ENCODE data around the gene CDCA7.
"Not testable (repeated sequence)": the region's sequence is repeated elsewhere in the genome, so short reads cannot be mapped to it uniquely, and the experiment has no call there.

CDCA7 gene

DNA sequence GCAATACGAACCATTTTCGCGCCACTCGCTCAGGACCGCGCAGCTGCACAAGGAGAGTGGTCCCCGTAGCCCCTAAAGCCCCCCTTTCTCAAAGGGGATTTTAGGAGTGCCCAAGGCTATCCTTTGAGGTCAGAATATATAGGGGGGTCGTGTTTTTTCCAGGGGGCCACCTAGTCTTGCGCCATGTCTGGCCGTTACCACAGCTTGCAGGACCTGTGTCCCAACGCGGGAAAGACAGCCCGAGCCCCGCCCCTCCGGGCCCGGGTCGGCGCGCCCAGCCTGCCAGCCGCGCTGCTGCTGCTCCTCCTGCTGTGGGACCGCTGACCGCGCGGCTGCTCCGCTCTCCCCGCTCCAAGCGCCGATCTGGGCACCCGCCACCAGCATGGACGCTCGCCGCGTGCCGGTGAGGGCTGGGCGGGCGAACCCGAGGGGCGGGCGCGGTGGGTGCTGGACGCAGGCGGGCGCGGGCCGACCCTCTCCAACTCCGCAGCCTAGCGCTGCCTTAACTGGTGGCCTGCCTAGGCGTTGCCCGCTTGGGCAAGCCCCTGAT lies at the start of gene CDCA7:
CDCA7 (plus strand) TSS at position 291 of the 550 bp plus-strand sequence; CDS start at position 383, 92 bp downstream.
- DNase-seq (ENCODE audit: low read depth) = peak; percentile 49

DNA sequence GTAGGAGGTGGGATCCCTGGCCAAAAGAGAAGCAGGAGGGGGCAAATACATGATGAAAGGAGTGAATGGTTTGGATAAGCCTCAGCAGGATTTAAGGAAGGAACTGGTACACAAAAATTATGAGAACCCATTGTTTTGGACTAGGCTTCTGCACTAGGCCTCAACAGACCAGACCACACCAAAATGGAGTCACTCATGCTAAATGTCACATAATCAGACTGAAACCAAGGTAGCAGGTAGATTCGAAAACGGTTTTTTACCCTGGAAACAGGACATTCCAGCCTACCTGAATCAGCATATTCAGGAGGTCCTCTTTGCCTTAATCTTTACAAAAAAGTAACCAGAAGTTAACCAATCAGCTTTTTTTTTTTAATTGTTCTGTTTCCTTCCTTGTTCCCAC lies 49.4 kb upstream of the CDCA7 start:
- no peak for DNase-seq (ENCODE audit: low read depth)

DNA sequence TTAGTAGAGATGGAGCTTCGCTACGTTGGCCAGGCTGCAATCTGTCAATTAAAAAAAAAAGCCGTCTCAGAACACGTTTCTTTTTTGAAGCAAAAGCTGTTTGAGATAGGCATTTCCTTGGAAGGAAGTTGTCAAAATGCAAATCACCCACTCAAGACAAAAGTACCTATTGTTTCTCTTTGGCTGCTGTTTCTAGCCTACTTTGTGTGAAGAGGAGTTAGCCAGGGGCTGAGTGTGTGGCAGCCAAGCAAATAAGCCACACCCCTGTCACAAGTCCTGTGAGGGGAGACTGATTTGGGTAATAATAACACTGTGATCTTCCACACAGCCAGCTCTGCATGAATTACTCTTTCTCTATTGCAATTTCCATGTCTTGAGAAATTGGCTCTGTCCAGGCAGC lies 47.4 kb upstream of the CDCA7 start:
- no peak for DNase-seq (ENCODE audit: low read depth)

DNA sequence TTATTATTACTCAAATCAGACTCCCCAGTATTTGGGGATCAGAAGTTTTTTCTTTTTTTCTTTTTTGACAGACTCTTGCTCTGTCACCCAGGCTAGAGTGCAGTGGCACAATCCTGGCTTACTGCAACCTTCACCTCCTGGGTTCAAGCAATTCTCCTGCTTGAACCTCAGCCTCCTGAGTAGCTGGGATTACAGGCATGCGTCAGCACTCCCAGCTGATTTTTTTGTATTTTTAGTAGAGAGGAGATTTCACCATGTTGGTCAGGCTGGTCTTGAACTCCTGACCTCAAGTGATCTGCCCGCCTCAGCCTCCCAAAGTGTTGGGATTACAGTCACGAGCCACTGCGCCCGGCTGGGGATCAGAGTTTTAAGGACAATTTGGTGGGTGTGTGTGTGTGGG lies 45.3 kb upstream of the CDCA7 start:
- not testable (repeated sequence) for DNase-seq (ENCODE audit: low read depth)

DNA sequence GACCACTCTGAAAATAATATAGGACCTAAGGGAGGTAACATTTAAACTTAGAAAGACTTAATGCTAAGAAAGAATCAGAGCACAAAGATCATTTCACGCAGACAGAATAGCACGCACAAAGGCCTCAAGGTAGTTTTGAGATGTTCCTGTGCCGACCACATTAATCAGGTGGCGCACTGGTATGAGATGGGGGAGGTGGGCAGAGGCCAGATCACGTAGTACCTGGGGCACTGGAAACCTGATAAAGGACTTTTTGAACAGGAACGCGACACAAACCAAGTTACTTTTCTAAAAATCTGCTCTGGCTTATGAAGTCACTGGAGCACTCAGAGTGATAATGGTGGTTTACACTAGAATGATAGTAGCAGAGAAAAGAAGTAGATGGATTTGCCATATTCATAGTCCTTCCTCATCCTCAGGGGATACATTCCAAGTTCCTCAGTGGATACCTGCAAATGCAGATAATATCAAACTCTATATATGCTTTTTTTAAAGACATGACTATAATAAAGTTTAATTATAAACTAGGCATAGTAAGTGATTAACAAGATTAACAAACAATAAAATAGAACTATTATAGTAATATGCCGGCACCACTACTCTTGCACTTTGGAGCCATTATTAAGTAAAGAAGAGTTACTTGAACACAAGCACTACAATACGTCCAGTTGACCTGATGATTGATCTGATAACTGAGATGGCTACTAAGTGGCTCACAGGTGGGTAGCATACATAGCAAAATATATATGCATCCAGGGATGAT lies 42.6 kb upstream of the CDCA7 start:
- no peak for DNase-seq (ENCODE audit: low read depth)

DNA sequence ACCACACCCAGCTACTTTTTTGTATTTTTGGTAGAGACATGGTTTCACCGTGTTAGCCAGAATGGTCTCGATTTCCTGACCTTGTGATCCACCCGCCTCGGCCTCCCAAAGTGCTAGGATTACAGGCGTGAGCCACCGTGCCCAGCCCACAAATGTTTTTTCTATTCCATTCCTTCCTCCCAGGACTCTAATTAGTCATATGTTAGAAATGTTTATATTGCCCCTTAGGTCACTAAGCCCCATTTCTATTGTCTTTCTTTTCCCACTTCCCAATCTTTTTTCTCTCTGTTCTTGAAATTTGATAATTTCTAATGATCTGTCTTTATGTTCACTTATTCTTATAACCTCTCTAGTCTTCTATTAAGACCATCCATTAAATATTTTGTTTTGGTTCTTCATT lies 31.3 kb upstream of the CDCA7 start:
- no peak for DNase-seq (ENCODE audit: low read depth)

DNA sequence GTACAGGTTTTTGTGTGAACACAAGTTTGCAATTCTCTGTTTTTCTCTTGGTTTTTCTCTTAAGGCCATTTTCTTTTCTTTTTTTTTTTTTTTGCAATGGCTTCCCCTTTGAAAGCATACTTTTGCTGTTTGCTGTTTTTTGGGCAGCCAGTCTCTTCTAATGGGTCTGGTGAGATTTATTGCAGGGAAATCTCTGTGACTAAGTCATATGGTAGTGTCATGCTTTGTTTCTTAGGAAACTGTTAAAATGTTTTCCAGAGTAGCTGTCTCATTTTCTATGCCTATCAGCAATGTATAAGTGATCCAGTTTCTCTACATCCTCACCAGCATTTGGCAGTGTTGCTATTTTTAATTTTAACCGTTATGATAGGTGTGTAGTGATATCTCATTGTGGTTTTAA lies 27.9 kb upstream of the CDCA7 start:
- no peak for DNase-seq (ENCODE audit: low read depth)

DNA sequence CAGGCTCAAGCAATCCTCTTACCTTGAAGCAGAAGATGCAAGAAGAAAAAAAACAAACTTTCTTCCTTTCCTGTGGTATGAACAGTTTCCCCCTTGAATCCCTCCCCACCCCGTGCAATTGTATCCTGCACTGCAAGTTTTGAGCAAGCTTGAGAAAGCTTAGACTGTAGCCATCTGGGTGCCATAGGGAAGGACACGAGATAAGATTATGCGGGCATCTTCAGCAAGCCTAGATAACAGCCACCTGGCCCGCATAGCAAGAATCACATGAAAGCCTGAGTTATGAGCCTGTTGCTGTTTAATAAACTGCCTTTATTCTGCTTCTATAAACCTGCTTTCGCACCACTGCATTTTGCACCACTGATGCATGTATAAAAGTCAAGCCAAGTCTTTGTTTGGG lies 27.3 kb upstream of the CDCA7 start:
- no peak for DNase-seq (ENCODE audit: low read depth)

DNA sequence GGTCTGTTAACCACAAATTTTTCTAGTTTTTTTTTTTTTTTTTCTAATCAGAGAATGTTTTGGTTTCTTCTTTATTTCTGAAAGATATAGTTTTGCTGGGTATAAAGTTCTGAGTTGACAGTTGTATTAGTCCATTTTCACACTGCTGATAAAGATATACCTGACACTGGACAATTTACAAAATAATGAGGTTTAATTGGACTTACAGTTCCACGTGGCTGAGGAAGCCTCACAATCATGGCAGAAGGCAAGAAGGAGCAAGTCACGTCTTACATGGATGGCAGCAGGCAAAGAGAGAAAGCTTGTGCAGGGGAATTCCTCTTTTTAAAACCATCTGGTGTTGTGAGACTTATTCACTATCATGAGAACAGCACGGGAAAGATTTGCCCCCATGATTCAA lies 21.7 kb upstream of the CDCA7 start:
- DNase-seq (ENCODE audit: low read depth) = not testable (repeated sequence)

DNA sequence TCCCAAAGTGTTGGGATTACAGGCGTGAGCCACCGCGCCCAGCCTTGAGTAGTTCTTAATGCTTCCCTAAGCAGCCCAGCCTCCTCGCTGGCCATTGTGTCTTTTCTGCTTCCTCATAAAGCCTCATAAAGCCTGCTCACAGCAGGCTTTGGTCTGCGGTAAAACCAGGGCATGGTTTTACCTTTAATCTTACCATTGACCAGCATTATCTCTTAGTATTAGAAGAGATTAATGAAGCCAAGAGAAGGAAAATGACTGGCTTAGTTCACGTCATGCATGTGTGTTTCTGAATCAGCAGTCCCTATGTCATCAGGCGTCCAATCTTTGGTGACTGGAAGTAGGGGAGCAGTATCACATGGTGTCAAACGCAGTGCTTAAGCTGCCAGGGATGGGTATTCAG lies 14.9 kb upstream of the CDCA7 start:
- no peak for DNase-seq (ENCODE audit: low read depth)

DNA sequence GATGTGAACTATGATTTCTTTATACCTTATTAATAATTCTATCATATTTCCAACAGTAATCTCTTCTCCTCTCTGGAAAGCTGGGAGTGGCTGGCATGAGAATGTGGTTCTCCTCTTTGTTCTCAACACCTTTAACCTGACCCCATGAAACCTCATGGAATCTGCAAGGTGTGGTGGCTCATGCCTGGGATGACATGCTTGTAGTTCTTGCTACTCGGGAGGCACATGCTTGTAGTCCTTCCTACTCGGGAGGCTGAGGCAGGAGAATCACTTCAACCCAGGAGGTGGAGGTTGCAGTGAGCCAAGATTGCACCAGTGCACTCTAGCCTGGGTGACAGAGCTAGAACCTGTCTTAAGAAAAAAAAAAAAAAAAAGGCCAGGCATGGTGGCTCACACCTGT lies 10.8 kb upstream of the CDCA7 start:
- no peak for DNase-seq (ENCODE audit: low read depth)

DNA sequence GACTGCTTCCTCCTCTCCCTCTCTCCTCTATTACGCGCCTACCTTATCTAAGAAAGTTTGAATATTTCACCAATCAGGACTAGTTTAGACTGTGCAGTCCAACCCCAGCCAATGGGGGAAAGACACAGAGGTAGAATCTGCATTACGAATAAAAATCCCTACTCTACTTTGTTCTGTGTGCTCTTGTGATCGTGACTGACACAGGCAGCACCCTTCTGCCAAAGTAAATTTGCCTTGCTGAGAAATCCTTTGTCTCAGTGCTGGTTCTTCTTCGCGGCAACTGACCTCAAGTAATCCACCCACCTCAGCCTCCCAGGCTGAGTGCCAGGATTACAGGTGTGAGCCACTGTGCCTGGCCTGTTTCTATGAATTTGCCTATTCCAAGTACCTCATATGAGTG lies 8.6 kb upstream of the CDCA7 start:
- DNase-seq (ENCODE audit: low read depth) = no peak

DNA sequence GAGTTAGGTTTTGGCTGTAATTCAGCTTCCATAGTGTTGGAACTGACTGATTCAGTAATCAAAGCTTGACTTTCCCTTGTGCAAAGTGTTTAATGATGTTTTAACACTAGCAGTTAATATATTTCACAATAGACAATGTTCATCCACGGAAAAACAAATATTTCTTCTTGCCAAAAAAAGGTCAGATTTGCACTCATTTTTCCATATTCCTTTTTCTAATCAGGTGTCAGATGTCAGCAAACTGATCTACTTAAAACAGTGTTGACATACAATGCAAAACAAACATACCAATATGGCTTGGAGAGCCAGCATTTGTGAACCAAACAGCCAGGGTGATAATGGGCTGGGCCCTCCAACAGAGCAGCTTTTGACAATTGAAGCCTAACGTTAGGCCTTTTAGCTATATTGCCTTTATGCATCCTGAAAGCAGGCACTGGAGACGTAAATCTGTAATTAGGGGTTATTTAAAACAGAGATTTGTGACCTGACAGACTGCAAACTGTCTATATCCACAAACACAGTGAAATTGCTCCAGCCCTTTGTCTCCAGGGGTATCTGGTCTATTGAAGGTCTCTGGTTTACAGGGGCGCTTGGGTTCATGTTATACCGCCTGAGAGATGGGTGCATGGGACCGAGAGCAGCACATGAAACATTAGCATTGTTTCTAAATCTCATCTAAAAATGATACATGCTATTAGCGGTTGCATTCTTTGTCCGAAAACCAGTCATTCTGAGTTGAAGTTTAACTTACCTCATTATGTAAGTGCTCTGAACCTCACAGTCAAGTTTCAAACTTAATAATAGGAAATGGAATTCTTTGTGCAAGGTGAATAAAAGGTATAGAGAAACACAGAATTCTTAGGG lies 7.1 kb upstream of the CDCA7 start:
- DNase-seq (ENCODE audit: low read depth) = no peak

DNA sequence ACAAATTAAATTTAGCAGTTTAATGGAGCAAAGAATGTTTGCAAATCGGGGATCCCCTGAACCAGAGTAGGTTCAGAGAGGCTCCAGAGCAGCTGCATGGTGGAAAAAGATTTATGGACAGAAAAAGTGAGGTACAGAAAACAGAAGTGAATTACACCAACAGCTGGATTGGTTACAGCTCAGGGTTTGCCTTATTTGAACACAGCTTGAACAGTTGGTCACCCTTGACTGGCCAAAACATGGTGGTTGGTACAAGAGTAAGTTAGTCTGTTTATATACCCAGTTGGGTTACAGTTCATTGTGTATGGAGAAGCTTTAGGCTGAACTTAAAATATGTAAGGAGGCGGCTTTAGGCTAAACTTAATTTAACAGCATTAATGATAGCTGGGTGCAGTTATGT lies 5.4 kb upstream of the CDCA7 start:
- no peak for DNase-seq (ENCODE audit: low read depth)

DNA sequence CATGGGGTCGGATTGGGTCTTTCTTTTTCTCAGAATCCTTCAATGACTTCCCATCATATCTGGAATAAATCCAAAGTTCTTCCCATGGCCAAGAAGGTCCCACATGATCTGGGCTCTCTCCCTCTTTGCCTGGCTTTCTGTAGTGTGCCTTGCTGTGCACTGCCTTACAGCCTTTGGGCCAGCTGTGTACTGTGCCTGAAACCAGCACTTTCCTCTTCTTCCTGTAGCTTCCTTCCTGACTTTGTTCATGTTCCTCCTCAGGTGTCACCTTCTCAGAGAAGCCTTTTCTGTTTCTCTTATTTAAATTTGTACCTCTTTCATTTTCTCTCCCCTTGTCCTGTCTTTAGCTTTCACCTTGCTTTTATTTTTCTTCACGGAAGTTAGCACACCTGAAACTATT lies 4.3 kb upstream of the CDCA7 start:
- no peak for DNase-seq (ENCODE audit: low read depth)

DNA sequence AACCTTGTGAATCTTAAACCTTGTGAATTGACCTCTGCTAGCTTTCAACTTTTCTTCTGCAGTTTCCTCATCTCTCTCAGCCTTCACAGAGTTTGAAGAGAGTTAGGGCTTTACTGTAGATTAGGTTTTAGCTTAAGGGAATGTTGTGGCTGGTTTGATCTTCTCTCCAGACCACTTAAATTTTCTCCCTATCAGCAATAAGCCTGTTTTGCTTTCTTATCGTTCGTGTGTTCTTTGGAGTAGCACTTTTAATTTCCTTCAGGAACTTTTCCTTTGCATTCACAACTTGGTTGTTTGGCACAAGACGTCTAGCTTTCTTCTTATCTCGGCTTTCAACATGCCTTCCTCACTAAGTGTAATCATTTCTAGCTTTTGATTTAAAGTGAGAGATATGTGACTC lies 2.8 kb upstream of the CDCA7 start:
- DNase-seq (ENCODE audit: low read depth) = no peak

DNA sequence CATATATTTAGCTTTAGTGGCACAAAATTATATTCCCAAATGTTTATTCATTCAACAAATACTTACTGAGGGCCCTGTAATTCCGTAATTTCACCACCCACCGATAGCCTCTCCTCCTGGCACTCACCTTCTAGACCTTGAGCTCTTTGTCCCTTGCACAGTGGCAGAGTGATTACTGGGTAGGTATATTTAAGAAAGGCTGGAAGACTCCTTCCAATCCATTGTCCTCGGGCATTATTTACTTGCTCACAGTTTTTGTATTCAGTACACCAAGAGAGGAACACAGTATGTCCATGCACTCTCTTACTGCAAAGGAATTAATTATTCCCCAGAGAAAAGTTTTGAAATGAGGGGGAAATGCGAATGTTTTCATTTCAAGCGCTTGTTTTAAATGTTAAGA lies 1.1 kb upstream of the CDCA7 start:
- DNase-seq (ENCODE audit: low read depth) = no peak

DNA sequence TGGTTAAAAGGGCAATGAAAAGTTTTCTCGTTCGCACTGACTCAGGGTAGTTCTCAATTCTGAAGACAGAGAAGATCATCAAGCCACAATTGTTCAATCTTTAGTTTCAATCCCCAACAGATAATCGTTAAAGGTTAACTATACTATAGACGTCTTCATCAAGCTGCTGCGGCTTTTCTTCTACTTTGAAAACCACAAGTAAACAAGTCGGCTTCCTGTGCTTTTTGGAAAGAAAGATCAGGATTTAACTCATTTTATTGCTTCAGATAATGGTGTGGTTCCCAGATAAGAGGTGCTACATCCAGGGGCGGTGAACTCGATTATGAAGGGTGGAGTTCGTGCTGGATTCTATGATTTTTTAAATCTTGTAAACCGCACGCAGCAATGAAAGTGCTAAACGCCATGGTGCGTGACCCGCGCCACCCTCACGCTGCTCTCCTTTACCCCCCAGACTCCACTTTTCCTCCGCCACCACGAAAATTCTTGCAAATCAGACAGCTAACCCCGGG lies 545 bp upstream of the CDCA7 start:
- DNase-seq (ENCODE audit: low read depth) = peak; percentile 30

DNA sequence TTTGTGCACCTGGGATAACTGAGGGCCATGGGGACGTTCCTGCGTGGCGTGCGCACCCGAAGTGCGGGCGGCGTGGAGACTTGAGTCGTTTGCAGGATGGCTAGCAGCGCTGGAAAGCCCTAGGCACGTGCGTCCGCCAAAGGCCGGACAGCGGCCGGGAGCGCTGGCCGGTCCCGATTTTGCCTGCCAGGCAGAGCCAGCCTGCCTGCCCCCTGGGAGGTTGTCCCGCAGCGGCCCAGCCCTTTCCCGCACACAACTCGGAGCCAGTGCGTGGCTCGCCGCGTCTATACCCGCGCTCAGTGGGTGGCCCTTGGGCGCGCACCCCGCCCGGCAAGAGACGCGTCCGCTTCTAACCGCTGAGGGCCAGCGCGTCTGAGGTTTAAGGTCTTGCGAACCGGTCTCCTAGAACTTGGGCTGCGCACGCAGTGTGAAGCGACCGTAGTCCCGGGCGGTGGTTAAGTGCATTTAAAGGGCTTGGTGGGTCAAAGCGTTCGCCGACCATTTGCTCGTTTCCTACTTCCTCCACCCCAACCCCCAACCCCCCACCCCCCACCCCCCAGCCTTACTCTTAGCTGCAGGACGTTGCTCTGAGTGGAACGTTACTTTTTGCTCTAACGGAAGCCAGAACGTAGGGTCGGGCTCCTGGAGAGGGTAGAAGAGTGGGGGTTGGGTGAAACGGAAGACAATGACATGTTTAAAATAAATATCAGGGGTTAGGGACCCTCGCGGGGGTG lies 627 bp downstream of the CDCA7 start:
- no peak for DNase-seq (ENCODE audit: low read depth)

DNA sequence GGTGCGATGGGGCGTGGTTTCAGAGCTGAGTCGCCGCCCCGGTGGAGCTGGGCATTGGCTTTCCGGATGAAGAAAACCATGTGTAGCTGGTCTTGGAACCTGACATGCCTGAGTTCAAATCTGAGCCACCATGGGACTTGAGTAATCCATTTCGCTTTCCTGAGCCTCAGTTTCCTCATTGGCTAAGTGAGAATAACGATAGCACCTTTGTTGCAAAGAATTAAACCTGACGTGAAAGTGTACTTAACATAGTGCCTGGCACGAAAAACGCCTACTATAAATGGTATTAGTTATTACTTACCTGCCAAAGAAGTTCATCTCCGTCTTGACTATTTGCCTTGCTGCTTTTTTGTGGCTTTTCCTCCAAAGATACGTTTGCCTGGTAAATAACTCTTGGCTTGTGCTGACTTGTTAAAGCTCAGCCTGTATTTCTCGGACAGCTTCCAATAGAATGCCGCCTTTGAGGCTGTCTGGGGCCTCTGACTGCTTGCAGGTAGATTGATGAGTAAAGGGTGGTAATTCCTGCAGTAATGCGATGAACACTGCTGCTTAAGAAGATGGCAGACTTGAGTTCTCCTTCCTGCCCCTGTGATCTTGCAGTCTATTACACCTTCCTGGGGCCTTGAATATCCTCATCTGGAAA lies 1.3 kb downstream of the CDCA7 start:
- no peak for DNase-seq (ENCODE audit: low read depth)

DNA sequence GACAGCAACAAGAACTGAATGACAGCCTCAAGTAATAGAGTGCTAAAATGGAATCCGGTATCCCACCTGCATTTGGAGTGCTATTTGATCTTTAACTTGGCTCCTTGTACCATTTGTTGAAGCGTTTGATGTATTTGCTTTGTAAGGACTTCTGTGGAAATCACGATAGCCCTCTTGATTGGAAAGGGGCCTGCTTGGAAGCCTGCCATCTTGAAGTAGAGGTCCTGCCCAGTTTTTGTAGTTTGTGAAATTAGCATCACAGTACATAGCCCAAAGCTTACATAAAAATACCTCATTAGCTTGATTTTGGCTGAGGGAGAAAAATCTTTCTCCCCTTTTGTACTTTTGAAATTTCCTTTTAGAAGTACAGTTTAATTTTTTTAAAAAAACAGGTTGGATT lies 2.7 kb downstream of the CDCA7 start:
- DNase-seq (ENCODE audit: low read depth) = no peak

DNA sequence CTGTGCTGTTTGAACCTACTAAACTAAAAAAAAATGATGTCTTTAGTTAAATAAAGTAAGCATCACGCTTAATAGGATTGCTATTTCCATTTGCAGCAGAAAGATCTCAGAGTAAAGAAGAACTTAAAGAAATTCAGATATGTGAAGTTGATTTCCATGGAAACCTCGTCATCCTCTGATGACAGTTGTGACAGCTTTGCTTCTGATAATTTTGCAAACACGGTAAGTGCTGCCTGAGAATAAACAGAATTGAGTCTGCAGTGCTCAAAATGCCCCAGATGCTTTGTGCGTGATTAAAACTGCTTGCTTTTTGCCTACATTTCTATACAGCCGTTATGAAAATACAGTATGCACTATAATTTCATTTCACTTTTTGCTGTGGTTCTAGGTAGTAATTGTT lies 3.9 kb downstream of the CDCA7 start:
- DNase-seq (ENCODE audit: low read depth) = no peak
